ENCODE results near the gene WDR73.
"Not testable (repeated sequence)": the region's sequence is repeated elsewhere in the genome, so short reads cannot be mapped to it uniquely, and the experiment has no call there.

Gene WDR73

GRCh38 chr15:84657748-84658079, 3.6 kb upstream of the WDR73 start:
- DNase-seq: no peak

DNA sequence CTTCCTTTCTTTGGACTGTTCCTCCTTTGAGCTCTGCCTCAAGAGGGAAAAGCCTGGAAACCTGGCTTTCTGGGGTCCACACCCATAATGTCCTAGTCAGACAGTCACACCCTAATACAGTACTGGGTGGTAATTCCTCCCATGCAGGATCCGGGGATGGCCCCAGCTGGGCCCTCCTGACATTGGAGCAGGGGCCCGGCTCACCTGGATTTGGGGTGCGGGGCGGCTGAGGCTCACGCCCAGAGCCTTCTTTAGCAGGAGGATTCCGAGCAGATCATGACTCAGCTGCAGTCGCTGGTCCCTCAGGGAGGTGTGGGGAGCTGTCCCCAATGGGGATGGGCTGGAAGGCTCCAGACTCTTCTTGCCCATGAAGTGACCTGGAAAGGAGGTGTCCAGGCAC, 2.9 kb upstream of the WDR73 start:
- DNase-seq: no peak

DNA sequence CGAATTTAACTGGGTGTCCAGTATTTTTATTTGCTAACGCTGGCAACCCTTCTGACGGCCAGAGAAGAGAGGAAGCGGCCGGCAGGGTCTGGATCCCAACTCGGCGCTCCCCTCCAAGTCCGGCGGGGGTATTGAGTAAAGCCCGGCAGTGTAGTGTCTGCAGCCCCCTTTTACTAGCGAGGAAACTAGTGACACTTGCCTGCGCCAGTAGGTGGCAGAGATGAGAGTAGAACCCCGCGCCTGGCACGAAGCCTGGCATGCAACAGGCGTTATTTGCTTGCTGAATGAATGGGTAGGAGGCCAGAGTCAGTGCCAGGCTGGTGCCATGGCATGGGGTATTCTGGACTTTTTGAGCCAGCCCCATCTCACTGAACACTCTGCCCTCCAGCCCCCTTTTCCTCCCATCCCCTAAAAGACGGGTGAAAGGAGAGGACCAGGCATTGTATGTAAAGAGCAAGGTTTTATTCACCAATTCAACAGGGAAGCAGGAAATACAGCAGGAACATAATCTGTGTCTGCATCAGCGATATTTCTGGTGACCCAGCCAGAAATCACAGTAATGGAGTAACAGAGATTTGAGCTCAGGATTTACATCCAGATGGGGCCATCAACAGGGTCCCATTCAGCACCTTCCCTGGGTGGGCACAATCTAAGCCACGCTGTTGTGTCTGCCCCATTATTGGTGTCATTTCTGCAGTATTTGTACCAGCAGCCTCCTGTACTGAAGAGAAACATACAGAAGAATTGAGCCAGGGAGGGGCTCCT, 788 bp upstream of the WDR73 start:
- peak; percentile 69 for DNase-seq

DNA sequence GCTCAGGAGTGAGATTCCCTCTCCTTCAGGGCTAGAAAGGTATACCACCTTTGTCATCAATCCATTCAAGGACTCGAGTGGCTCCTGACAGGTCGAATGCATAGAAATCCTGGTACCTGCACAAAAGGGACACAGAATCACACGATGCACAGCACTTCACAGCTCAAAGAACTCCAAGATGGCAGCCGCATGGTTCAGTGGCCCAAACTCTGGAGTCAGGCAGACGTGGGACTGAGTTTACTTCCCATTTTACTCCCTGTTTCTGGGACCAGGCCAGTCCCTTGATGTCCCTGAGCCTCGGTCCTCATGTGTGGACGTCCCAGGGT, 536 bp downstream of the WDR73 start:
- no peak for DNase-seq

GRCh38 chr15:84649706-84650105, 4.4 kb downstream of the WDR73 start:
- DNase-seq: no peak

- no peak for DNase-seq
These were observed 5.5 kb downstream of the WDR73 start for GRCh38 chr15:84648539-84648938.

DNA sequence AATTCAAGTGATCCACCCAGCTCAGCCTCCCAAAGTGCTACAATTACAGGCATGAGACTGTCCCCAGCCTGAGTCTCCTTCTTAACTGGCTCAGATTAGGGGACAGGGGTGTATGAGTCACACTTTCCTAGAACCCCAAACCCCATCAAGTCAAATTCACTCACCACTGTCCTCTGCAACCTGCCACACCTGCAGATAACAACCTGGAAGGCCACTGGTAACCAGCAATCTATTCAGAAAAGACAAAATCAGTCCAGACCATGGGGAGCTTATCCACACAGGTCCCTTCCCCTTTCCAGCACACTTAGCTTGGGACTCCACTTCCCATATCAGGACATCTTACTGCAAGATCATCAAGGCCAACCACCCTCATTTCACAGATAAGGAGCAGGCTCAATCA, 6.4 kb downstream of the WDR73 start:
- no peak for DNase-seq

DNA sequence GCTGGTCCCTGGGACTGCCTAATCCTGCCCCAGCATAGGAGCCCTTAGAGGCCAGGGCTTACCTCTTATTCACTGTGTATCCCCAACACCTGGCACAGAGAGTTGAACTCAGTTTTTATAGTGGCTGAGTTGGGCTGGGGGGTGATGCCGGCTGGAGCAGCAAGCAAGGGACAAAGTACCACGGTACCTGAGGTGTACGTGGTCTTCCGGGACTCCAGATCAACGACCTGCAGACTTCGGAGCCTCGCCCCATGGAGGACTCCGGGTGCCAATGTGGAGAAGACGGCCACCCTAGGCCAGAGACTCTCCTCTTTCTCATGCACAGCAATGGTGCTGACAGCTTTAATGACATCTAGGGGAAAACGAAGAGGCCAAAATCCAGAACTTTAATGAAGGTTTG, 8.1 kb downstream of the WDR73 start:
- no peak for DNase-seq

GRCh38 chr15:84645496-84645895, 8.6 kb downstream of the WDR73 start:
- DNase-seq: no peak

DNA sequence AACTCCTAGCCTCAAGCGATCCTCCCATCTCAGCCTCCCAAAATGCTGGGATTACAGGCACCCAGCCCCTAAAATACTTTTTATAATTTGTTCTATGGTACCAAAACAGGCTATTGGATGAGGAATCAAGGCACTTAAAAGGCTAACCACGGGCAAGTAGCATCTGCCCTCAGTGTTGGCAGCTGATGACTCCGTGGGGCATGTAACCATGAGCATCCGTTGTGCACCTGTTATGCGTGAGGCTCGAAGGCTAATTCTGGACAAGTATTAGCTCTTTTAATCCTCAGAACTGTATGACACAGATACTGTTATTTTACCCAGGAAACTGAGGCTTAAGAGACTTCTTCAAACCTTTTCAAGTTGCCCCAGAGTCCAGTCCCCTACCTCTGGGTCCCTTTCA, 10.2 kb downstream of the WDR73 start:
- no peak for DNase-seq

GRCh38 chr15:84642640-84643039, 11.4 kb downstream of the WDR73 start:
- DNase-seq: not testable (repeated sequence)

DNA sequence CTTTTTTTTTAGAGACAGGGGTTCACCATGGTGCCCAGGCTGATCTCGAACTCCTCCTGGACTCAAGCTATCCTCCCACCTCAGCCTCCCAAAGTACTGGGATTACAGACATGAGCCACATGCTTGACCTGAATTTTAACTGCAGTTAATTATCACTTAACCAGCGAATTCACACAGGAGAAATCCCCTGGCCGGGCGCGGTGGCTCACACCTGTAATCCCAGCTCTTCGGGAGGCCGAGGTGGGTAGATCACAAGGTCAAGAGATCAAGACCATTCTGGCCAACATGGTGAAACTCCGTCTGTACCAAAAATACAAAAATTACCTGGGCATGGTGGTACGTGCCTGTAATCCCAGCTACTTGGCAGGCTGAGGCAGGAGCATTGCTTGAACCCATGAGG, 12.2 kb downstream of the WDR73 start:
- DNase-seq: not testable (repeated sequence)

DNA sequence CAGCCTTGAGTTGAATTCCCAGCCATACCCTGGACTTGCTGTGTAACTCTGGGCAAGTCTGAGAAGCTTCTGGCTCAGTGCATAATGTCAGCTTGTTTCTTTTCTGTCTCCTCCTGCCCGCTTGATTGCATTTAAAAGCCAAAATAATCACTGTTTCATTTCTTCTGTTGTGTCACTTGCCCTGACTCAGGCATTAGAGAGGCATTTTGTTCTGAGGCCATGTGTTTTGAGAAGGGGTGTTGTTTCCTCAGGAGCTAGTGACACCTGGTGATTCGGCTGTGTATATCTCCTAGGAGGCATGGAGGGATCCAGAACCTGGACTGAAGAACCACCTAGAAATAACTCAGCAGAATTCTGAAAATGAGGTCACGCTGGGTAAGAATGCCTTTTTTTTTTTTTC, 16.0 kb downstream of the WDR73 start:
- no peak for DNase-seq

- no peak for DNase-seq
These were observed 19.8 kb downstream of the WDR73 start for GRCh38 chr15:84634228-84634837.

- peak; percentile 59 for DNase-seq
These were observed 20.5 kb downstream of the WDR73 start for GRCh38 chr15:84633311-84634227.

DNA sequence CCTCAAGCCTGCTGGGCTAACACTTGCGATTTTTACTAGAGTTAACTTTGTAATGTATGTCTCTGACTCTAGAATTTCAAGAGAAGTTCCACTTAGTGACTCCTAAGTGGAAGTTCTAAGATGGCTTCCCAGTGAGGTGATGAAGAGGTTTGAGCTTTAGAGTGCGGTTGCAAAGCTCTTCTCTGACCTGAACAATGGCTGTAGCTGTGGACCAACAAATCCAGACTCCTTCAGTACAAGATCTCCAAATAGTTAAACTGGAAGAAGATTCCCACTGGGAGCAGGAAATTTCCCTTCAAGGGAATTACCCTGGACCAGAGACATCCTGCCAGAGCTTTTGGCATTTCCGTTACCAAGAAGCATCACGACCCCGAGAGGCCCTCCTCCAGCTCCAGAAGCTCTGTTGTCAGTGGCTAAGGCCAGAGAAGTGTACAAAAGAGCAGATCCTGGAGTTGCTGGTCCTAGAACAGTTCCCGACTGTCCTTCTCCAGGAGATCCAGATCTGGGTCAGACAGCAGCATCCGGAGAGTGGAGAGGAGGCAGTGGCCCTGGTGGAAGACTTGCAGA, 22.3 kb downstream of the WDR73 start:
- DNase-seq: no peak

DNA sequence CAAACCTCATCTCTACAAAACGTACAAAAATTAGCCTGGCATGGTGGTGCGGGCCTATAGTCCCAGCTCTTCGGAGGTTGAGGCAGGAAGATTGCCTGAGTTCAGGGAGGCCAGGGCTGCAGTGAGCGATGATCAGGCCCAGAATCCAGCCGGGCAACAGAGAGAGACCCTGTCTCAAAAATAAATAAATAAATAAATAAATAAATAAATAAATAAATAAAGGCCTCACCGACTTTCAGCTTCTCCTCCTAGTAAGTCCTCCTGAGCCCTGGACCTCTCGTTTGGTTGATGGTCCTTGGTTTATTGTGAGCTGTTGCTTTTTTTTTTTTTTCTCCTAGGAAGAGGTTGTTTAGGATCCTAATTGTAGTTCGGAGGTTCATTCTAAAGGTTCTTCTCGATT, 25.1 kb downstream of the WDR73 start:
- DNase-seq: no peak

GRCh38 chr15:84625123-84625522, 29.0 kb downstream of the WDR73 start:
- no peak for DNase-seq

- DNase-seq: no peak
These were observed 29.7 kb downstream of the WDR73 start for GRCh38 chr15:84624359-84624758.

DNA sequence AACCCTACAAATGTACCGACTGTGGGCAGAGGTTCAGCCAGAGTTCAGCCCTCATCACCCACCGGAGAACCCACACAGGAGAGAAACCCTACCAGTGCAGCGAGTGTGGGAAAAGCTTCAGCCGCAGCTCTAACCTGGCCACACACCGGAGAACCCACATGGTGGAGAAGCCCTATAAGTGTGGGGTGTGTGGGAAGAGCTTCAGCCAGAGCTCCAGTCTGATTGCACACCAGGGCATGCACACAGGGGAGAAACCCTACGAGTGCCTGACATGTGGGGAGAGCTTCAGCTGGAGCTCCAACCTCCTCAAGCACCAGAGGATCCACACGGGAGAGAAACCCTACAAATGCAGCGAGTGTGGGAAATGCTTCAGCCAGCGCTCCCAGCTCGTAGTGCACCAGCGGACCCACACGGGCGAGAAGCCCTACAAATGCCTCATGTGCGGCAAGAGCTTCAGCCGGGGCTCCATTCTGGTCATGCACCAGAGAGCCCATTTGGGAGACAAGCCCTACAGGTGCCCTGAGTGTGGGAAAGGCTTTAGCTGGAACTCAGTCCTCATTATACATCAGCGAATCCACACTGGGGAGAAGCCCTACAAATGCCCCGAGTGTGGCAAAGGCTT, 32.6 kb downstream of the WDR73 start:
- no peak for DNase-seq

- DNase-seq: no peak
These were observed 33.5 kb downstream of the WDR73 start for GRCh38 chr15:84620626-84621025.

DNA sequence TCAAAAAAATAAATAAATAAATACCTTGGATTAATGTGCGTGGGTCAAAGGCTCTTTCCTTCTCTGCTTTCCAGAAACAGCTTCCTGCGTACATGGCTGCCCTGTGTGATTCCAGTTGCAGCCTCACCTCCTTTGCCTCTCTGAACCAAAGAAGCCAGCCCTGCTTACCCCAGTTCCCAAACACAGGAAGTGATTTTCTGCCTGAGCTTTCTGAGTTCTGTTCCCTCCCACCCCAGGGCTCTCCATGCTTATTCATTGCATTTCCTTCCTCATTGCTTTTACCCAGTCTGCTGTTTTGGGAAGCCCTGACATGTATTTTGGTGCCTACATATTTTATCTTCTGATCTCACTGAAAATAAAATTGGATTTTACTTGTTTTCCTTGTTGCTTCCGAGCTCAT, 37.8 kb downstream of the WDR73 start:
- DNase-seq: no peak

GRCh38 chr15:84611631-84612030, 42.5 kb downstream of the WDR73 start:
- DNase-seq: no peak
